Measurements from ENCODE around the gene ATXN10. TPM values are rescaled to one million over a fixed set of nuclear protein-coding genes. Genes with fewer than 3 reads are reported as not detected.

ATXN10 gene
- total and polyA plus RNA-seq, 3 donors from 2014 or later = 171 to 204 (median 176) TPM

DNA sequence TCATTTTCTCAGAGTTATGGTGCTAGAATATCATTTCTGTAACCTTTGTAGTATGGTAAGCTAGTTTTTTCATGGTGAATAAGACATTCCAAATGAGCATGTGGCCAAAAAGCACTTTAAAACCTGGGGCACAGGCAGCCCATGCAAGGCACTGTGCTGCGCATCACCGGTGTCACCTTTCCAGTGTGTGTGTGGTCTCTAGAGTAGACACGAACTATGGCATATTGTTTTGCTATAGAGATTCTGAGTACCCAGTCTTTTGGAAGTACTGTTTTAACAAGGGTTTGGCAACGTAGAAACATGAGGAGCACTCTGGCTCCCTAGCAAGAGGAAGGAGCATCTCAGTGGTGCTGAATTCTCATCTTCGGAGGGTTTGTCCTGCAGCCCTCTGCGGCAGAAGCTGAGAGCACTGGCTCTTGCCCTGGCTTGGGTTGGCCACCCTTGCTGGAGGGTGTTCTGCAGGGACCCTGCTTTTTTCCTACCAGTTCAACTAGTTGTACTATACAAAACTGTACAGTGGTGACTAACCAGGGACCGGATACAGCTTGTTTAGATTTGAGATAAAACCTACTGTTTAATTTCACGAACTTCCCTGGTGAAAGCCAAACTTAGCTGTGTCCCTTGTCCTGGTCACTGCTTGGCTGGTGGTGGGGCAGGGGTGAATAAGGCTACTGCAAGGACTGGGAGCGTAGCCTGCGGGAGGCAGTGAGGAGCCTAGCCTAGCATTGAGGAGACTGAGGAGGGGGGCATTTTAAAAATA lies 135.7 kb downstream of the ATXN10 start:
- 93 to 95% methylated on average over 10 of the region's 10 CpGs for WGBS, 2 donors
- H3K36me3 ChIP-seq (ENCODE audit: low read depth, missing control alignments) = no peaks in the 10 kb centered on the region
- intact Hi-C loops (cut with DNase I; ENCODE audit: low total_unique reads) = no loop called here
- no peak overlapping the region for H3K4me3 ChIP-seq
- TF ChIP-seq POLR2A (IDR thresholded peaks at IDR 0.05) = no peak
- TF ChIP-seq, protein P1, sequence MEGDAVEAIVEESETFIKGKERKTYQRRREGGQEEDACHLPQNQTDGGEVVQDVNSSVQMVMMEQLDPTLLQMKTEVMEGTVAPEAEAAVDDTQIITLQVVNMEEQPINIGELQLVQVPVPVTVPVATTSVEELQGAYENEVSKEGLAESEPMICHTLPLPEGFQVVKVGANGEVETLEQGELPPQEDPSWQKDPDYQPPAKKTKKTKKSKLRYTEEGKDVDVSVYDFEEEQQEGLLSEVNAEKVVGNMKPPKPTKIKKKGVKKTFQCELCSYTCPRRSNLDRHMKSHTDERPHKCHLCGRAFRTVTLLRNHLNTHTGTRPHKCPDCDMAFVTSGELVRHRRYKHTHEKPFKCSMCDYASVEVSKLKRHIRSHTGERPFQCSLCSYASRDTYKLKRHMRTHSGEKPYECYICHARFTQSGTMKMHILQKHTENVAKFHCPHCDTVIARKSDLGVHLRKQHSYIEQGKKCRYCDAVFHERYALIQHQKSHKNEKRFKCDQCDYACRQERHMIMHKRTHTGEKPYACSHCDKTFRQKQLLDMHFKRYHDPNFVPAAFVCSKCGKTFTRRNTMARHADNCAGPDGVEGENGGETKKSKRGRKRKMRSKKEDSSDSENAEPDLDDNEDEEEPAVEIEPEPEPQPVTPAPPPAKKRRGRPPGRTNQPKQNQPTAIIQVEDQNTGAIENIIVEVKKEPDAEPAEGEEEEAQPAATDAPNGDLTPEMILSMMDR (IDR thresholded peaks at IDR 0.05) = no peak
- H3K27ac ChIP-seq = no peak overlapping the region
- no peaks in the 10 kb centered on the region for H3K4me1 ChIP-seq
- DNase-seq = no peak
- H3K27me3 ChIP-seq = no peaks in the 10 kb centered on the region
- H3K9me3 ChIP-seq = no peaks in the 10 kb centered on the region

DNA sequence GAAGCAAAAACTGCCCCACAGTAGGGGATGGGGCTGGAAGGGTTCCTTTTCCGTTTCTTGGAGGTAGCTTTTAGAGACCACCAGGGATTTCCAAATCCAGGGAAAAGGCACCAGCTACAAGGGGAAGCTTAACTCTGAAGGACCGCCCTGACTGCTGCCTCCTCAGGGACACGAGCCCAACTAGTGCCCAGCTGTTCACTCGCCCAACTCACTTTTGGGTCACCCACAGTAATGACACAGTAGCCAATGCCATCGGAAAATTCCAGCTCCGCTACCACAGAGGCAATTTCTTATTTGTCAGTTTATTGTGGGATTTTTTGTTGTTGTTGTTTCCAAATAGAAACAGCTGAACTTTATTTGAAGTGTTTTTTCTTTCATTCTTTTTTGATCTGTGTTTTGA lies 141.3 kb downstream of the ATXN10 start:
- TF ChIP-seq, protein P1 (IDR thresholded peaks at IDR 0.05) = no peak
- TF ChIP-seq POLR2A (IDR thresholded peaks at IDR 0.05) = no peak
- Histone ChIP-seq H3K4me3 (no peak overlapping the region), H3K27me3 (no peaks in the 10 kb centered on the region), H3K9me3 (no peaks in the 10 kb centered on the region), H3K4me1 (peaks cover 4% of the 10 kb centered on the region), H3K36me3 (ENCODE audit: low read depth, missing control alignments) (no peaks in the 10 kb centered on the region), H3K27ac (no peak overlapping the region)
- no peak for DNase-seq
- WGBS, 2 donors = 92 to 98% methylated on average over 6 of the region's 6 CpGs
- intact Hi-C loops (cut with DNase I; ENCODE audit: low total_unique reads) = no loop called here

DNA sequence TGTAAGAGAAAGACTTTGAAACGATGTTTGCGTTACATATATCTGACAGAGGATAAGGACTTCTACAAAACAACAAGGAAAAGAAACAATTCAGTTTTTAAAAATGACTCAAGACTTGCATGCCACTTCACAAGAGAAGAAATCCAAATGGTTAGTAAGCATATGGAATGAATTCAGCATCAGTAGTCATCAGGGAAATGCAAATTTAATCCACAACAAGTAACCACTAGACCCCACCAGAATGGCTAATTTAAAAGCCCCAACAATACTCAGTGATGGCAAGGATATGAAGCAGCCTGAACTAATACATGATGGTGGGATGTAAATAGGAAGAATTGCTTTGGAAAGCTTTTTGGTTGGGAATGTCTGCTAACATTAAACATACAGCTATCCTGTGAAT lies 142.6 kb downstream of the ATXN10 start:
- Histone ChIP-seq H3K4me3 (no peak overlapping the region), H3K4me1 (peaks cover 12% of the 10 kb centered on the region), H3K9me3 (no peaks in the 10 kb centered on the region), H3K27ac (no peak overlapping the region), H3K27me3 (no peaks in the 10 kb centered on the region), H3K36me3 (ENCODE audit: low read depth, missing control alignments) (no peaks in the 10 kb centered on the region)
- intact Hi-C loops (cut with DNase I; ENCODE audit: low total_unique reads) = no loop called here
- WGBS, 2 donors = 91 to 93% methylated on average over 2 of the region's 2 CpGs
- TF ChIP-seq, protein P1 (IDR thresholded peaks at IDR 0.05) = no peak
- no peak for TF ChIP-seq POLR2A (IDR thresholded peaks at IDR 0.05)
- DNase-seq = no peak

DNA sequence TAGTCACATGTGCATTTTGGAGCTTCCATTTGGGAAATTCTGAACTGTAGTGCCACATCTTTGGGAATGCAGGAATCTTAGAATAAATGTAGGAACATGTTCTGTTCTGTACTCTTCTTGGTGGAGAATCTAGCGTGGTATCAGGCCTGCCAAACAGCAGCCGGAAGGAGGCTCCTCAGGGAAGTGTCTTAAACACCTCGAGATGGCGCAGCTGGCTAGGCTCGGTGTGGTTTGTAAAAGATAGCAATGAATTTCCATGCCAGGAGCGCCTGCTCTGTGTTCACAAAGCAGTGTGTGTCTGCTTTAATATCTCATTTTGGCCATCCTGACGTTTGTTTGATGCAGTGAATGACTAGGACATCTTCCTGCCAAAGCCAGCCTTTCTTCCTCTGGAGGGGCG lies 145.1 kb downstream of the ATXN10 start:
- intact Hi-C loops (cut with DNase I; ENCODE audit: low total_unique reads) = no loop called here
- no peaks in the 10 kb centered on the region for H3K27me3 ChIP-seq
- TF ChIP-seq, protein P1 (IDR thresholded peaks at IDR 0.05) = no peak
- TF ChIP-seq POLR2A (IDR thresholded peaks at IDR 0.05) = no peak
- H3K4me3 ChIP-seq = no peak overlapping the region
- no peaks in the 10 kb centered on the region for H3K36me3 ChIP-seq (ENCODE audit: low read depth, missing control alignments)
- no peak overlapping the region for H3K27ac ChIP-seq
- no peaks in the 10 kb centered on the region for H3K9me3 ChIP-seq
- H3K4me1 ChIP-seq = peaks cover 12% of the 10 kb centered on the region
- no peak for DNase-seq
- 75 to 86% methylated on average over 8 of the region's 8 CpGs for WGBS, 2 donors
